HG02623 (cell line): Measurements from ENCODE around the gene MBOAT7.
A peak's percentile ranks its signal among the peaks of the same experiment; 100 is the strongest.
"Not testable (repeated sequence)": the region's sequence is repeated elsewhere in the genome, so short reads cannot be mapped to it uniquely, and the experiment has no call there.

Experiments
- ATAC-seq: cut with Tn5 transposase; IDR thresholded peaks from one replicate; pipeline ENCODE4 v1.9.1; 2021; ENCODE audit warnings: moderate library complexity; ENCODE audit not compliant: unreplicated experiment

The MBOAT7 gene

GRCh38 chr19:54189145-54189734, at the start of gene MBOAT7:
Gene MBOAT7, minus strand, starts transcription at chr19:54189580. Its CDS starts 1,072 bp downstream, at chr19:54188508.
- ATAC-seq = peak; percentile 6

- ATAC-seq = no peak
Measured at GRCh38 chr19:54233941-54234340, 44.6 kb upstream of the MBOAT7 start.

- ATAC-seq = peak; percentile 45
Measured at GRCh38 chr19:54231077-54231931, 41.9 kb upstream of the MBOAT7 start.

DNA sequence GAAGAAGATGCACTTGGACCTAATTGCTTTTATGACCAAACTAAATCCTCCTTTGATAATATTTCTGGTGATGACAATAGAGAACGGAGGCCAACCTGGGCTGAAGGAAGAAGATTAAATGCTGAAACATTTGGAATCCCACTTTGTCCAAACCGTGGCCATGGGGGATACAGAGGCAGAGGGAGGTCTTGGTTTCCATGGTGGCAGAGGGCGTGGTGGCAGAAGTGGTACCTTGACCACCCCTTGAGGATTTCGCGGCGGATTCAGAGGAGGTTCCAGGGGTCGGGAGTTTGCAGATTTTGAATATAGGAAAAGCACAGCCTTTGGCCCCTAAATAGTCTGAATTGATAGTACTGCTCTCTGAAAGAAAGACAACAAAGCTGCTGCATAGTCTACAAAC, 40.7 kb upstream of the MBOAT7 start:
- ATAC-seq = no peak

GRCh38 chr19:54229146-54229545, 39.8 kb upstream of the MBOAT7 start:
- no peak for ATAC-seq

- not testable (repeated sequence) for ATAC-seq
Measured at GRCh38 chr19:54224619-54225018, 35.2 kb upstream of the MBOAT7 start.

DNA sequence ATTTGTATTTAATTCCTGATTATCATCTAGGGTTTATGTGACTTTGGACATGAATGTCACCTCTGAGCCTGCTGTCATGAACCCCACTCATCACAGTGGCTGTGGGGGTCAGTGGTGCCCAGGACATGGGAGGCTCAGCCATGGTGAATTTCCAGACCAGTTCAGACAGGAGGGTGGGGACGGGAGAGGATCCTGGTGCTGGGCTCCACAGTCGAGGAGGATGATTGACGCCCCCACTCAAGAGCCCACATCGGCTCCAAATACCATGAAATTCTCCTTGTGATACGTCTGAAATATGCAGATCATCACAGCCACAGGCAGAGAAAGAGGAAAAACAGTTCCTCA, 34.5 kb upstream of the MBOAT7 start:
- not testable (repeated sequence) for ATAC-seq

DNA sequence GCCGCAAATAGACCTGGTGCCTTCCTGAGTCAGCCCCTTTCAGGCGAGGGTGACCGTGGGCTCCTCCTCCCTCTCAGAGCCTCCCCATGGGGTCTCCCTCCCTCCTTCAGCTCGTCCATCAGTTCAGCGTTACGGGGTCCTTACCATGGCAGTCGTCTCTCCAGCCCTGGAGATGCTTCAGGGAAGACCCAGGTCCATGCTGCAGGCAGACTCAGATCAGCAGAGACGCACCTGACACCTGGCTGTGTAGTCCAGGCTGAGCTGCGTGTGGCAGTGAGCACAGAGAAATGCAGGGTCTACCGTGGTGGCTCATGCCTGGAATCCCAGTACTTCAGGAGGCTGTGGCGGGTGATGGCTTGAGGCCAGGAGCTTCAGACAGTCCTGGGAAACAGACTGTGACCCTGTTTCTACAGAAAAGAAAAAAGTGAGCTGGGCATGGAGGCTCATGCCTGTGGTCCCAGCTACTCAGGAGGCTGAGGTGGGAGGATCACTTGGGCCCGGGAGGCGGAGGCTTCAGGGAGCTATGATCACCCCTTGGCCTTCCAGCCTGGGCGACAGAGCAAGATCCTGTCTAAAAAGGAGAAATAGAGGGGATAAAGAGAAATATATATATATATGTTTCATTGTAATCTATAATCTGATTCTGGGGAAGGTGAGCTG, 34.0 kb upstream of the MBOAT7 start:
- ATAC-seq = not testable (repeated sequence)

GRCh38 chr19:54222474-54223276, 33.3 kb upstream of the MBOAT7 start, which contains the start of gene LILRB3:
Gene LILRB3, minus strand, starts transcription at chr19:54223007. Its CDS starts 31 bp downstream, at chr19:54222976.
- not testable (repeated sequence) for ATAC-seq

DNA sequence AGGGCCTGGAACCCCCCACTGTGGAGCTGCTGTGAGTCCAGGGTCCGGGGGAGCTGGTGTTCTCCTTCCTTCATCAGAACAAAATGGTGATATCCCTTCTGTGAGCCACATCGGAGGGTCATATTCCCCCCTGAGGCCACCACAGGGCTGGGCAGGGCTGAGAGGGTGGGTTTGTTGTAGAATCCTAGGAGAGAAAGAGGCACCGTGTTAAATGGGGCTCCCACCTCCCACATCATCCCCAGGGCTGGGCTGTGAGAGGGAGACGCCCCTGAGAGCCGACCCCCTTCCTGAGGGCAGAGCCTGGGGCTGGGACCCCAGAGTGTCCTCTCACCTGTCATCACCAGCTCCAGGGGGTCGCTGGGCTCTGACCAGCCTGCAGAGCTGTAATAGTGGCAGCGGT, 32.6 kb upstream of the MBOAT7 start:
- not testable (repeated sequence) for ATAC-seq

DNA sequence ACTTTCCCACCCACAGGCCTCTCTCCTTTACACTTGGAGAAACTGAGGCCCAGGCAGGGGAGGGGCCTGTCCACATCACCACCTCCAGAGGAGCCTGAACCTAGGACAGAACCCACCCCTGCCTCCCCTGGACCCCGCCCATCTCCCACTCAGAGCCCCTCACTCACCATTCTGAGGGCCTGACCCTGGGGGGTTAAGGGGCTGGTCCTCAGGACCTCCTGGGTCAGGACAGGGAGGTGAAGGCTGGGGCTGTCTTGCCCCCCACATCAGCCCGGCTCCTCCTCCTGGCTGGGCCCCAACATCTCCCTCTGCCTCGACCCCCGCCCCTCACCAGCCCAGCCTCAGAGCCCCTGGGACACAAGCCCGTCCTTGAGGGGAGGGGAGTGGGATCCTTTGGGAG, 30.3 kb upstream of the MBOAT7 start:
- ATAC-seq = not testable (repeated sequence)

DNA sequence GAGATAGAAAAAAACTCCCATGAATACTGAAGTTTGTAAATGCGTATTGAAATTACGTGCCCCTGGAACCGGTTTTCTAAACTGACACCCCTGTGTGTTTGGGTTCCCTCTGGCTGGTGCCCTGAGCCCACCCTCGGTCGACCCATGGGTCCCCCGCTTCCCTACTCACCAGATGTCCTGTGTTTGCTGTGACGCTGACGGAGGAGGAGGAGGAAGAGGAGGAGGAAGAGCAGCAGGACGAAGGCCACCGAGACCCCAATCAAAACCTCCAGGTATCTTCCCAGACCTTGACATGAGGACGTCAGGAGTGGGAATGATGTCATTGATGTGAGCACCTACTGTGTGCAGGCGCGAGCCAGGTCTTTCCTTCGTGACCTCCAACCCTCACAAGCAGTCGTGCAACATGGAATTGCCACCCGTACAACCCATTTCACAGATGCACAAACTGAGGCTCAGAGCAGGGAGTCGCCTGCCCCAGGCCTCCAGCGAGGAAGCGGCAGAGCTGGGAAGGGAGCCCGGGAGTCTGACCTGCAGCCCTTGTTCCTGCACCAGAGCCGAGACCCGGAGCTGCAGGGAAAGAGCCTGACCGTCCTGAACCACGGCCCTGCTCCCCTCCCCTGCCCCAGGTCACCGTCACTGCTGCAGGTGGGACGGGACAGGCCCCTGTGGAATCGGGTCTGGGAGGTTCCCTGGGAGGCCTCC, 29.7 kb upstream of the MBOAT7 start:
- ATAC-seq = no peak

DNA sequence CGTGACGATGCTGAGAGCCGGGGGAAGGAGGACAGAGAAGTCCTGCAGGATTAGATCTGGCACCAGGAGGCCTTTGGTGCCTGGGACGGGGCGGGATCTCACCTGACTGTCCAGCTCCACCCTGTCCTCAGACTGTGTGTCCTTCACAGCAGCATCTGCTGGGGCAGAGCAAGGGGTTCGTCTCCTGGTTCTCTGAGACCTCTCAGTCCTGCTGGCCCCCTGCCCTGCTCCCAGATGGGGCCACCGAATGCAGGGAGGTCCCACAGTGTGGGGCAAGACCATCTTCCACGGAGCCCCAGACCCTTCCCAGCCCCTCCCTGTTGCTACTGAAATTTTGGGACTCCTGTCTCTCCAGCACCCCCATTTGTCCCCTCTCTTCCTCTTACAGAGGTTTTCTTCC, 28.9 kb upstream of the MBOAT7 start:
- ATAC-seq = no peak

GRCh38 chr19:54217517-54218247, 28.3 kb upstream of the MBOAT7 start:
- ATAC-seq = not testable (repeated sequence)

GRCh38 chr19:54216869-54217268, 27.5 kb upstream of the MBOAT7 start:
- no peak for ATAC-seq

DNA sequence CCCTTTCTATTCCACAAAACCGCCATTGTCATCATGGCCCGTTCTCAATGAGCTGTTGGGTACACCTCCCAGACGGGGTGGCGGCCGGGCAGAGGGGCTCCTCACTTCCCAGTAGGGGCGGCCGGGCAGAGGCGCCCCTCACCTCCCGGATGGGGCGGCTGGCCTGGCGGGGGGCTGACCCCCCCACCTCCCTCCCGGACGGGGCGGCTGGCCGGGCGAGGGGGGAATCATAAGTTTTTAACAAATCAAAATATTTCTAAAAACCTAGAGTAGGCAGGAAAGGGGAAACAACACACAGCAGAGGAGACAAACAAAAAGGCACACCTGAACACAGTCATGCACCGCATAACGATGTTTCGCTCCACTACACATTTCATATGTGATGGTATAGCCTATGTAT, 25.4 kb upstream of the MBOAT7 start:
- not testable (repeated sequence) for ATAC-seq

GRCh38 chr19:54214217-54214616, 24.8 kb upstream of the MBOAT7 start:
- ATAC-seq = not testable (repeated sequence)

DNA sequence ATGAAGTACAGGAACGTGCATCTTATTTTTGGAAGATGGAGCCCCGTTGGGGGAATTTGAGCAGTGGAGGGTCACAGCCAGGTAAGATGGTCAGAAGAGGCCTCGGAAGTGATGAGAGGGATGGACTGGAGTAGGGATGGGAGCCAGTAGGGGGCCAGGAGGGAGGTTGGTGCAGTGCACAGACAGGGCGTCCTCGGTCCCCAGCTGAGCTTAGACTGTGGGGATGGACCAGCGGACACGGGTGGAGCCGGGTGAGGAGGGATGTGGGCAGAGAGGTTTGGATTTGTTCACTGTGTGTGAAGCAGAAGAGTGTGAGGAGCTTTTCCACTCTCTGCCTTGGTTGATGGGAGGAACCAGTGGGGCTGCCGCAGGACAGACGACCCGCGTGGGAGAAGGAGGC, 21.9 kb upstream of the MBOAT7 start:
- ATAC-seq = no peak

DNA sequence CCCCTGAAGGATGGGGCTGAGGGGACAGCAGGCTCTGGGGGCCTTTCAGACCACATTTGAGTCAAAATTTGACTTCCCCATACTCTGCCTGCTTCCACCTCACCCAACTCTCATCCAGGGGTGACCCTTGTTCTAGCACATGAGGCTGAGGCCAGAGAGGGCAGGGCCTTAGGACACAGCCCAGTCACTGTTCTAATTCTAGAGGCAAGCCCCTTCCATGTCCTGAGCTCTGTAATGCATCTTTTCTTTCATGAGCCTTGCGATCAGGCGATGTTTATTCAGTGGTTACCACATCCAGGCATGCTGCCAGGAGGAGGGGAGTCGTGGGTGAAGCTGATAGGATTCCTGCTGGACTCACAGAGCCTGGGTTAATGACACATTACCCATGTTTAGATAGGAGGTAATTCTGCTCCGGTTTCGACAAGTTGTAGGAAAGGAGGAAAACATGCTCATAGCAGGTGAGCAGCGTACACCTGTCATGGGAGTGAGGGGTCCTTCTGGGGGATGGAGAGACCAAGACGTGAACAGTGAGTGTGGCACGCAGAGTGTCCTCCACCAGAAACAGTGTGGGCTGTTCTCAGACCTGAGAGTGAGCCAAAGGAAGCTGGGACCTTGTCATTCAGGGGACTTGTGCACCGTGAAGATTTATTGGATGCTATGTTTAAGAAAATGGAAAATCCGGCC, 20.6 kb upstream of the MBOAT7 start:
- ATAC-seq = no peak
